Activated B cell treated with CpG ODN at 0.5 μM for 24 hours (primary cell): ENCODE measurements around the gene LDLRAD3. TPM values are rescaled to one million over a fixed set of nuclear protein-coding genes. Genes with fewer than 3 reads are reported as not detected.

Experiments used
- ATAC-seq: fragments of 200-7000 bp; cut with Tn5 transposase; one replicate; pipeline ENCODE4 v1.10.0; 2021; ENCODE audit warnings: low read depth, mild to moderate bottlenecking, moderate library complexity
- CTCF ChIA-PET: fragments of 350-600 bp; sonication (Branson Sonifier 250); formaldehyde crosslinking; loops from one replicate; lab custom pipeline; 2021; ENCODE audit warnings: antibody characterized with exemption; lab: Charles Lee
- POLR2A ChIA-PET: fragments of 350-600 bp; sonication (Branson Sonifier 250); formaldehyde crosslinking; loops from one replicate; lab custom pipeline; 2021; ENCODE audit warnings: antibody characterized with exemption; lab: Charles Lee
- DNase-seq: peaks from one replicate; pipeline ENCODE4 v3.0.0; 2022
- H3K27ac Mint-ChIP-seq: one replicate; pipeline ENCODE4 v1.8.0; 2020; ENCODE audit warnings: mixed read lengths
- H3K27me3 Mint-ChIP-seq: one replicate; pipeline ENCODE4 v1.8.0; 2021; ENCODE audit warnings: mixed read lengths
- H3K36me3 Mint-ChIP-seq: one replicate; pipeline ENCODE4 v1.8.0; 2021; ENCODE audit warnings: low read depth, mixed read lengths
- H3K4me1 Mint-ChIP-seq: one replicate; pipeline ENCODE4 v1.8.0; 2021; ENCODE audit warnings: mixed read lengths
- H3K4me3 Mint-ChIP-seq: one replicate; pipeline ENCODE4 v1.8.0; 2020; ENCODE audit warnings: mild to moderate bottlenecking, mixed read lengths
- H3K9me3 Mint-ChIP-seq: one replicate; pipeline ENCODE4 v1.8.0; 2020; ENCODE audit warnings: mixed read lengths
- CTCF ChIP-seq: fragments of 200-600 bp; IDR thresholded peaks from one replicate; pipeline ENCODE4 v1.8.0; 2022; ENCODE audit warnings: antibody characterized with exemption, mild to moderate bottlenecking
- intact Hi-C: fragments of 100-400 bp; cut with micrococcal nuclease; formaldehyde crosslinking; loops from one replicate; pipeline ENCODE4 v1.15.1; 2024
- total RNA-seq: library from RNA; stranded (reverse); gene quantifications from 2 replicates; pipeline ENCODE4 v1.2.3, GENCODE V29; 2022

The LDLRAD3 gene
- total RNA-seq, 1 donor from 2014 or later: not detected

GRCh38 chr11:36103933-36104530 lies 160.2 kb downstream of the LDLRAD3 start:
- no peaks in the 10 kb centered on the region for H3K4me1 Mint-ChIP-seq

GRCh38 chr11:36104660-36104992 lies 160.8 kb downstream of the LDLRAD3 start:
- Mint-ChIP-seq H3K4me3 (no peak overlapping the region), H3K27me3 (peaks cover 4% of the 10 kb centered on the region), H3K36me3 (no peaks in the 10 kb centered on the region), H3K27ac (no peak overlapping the region), H3K9me3 (no peaks in the 10 kb centered on the region), H3K4me1 (no peaks in the 10 kb centered on the region)
- no peak for TF ChIP-seq CTCF
- ChIA-PET POLR2A (no interaction called here), CTCF (no interaction called here)
- no peak for DNase-seq
- no peak for ATAC-seq
- intact Hi-C loops: no loop called here

More at GRCh38 chr11:36103933-36104530, 160.2 kb downstream of the LDLRAD3 start:
- no peaks in the 10 kb centered on the region for H3K36me3 Mint-ChIP-seq
- intact Hi-C loops: no loop called here
- H3K4me3 Mint-ChIP-seq: no peak overlapping the region
- CTCF ChIA-PET: no interaction called here
- POLR2A ChIA-PET: no interaction called here
- TF ChIP-seq CTCF: no peak
- no peak for DNase-seq
- no peaks in the 10 kb centered on the region for H3K9me3 Mint-ChIP-seq
- H3K27ac Mint-ChIP-seq: no peak overlapping the region
- H3K27me3 Mint-ChIP-seq: peaks cover 3% of the 10 kb centered on the region
- ATAC-seq: no peak

GRCh38 chr11:36105743-36106581 lies 162.1 kb downstream of the LDLRAD3 start:
- ChIA-PET CTCF (no interaction called here), POLR2A (no interaction called here)
- no peaks in the 10 kb centered on the region for H3K9me3 Mint-ChIP-seq
- no peak overlapping the region for H3K27ac Mint-ChIP-seq
- H3K4me3 Mint-ChIP-seq: no peak overlapping the region
- H3K36me3 Mint-ChIP-seq: no peaks in the 10 kb centered on the region
- H3K4me1 Mint-ChIP-seq: no peaks in the 10 kb centered on the region
- peaks cover 4% of the 10 kb centered on the region for H3K27me3 Mint-ChIP-seq
- TF ChIP-seq CTCF: no peak
- intact Hi-C loops: no loop called here
- ATAC-seq (no peak), DNase-seq (no peak)

GRCh38 chr11:36107547-36107946 lies 163.7 kb downstream of the LDLRAD3 start:
- no peaks in the 10 kb centered on the region for H3K9me3 Mint-ChIP-seq
- intact Hi-C loops: no loop called here
- CTCF ChIA-PET: no interaction called here
- H3K4me1 Mint-ChIP-seq: no peaks in the 10 kb centered on the region
- no peak for TF ChIP-seq CTCF
- H3K36me3 Mint-ChIP-seq: no peaks in the 10 kb centered on the region
- ATAC-seq (no peak), DNase-seq (no peak)
- no peak overlapping the region for H3K27ac Mint-ChIP-seq
- no peak overlapping the region for H3K4me3 Mint-ChIP-seq
- peaks cover 4% of the 10 kb centered on the region for H3K27me3 Mint-ChIP-seq
- POLR2A ChIA-PET: no interaction called here

- Mint-ChIP-seq H3K27me3 (peaks cover 4% of the 10 kb centered on the region), H3K4me1 (no peaks in the 10 kb centered on the region), H3K9me3 (no peaks in the 10 kb centered on the region), H3K36me3 (no peaks in the 10 kb centered on the region), H3K4me3 (no peak overlapping the region), H3K27ac (no peak overlapping the region)
- no peak for TF ChIP-seq CTCF
- intact Hi-C loops: no loop called here
- ATAC-seq (no peak), DNase-seq (no peak)
- CTCF ChIA-PET: no interaction called here
- POLR2A ChIA-PET: no interaction called here
These were observed 165.2 kb downstream of the LDLRAD3 start for GRCh38 chr11:36108881-36109589.
